HG02759 (cell line): Measurements from ENCODE around the gene DGCR2.
"Not testable (repeated sequence)": the region's sequence is repeated elsewhere in the genome, so short reads cannot be mapped to it uniquely, and the experiment has no call there.

ENCODE experiments used
- ATAC-seq: cut with Tn5 transposase; IDR thresholded peaks from one replicate; pipeline ENCODE4 v1.9.1; 2021; ENCODE audit warnings: mild to moderate bottlenecking, moderate library complexity; ENCODE audit not compliant: unreplicated experiment

Gene DGCR2

GRCh38 chr22:19012308-19012986 is 109.8 kb downstream of the DGCR2 start:
- no peak for ATAC-seq

DNA sequence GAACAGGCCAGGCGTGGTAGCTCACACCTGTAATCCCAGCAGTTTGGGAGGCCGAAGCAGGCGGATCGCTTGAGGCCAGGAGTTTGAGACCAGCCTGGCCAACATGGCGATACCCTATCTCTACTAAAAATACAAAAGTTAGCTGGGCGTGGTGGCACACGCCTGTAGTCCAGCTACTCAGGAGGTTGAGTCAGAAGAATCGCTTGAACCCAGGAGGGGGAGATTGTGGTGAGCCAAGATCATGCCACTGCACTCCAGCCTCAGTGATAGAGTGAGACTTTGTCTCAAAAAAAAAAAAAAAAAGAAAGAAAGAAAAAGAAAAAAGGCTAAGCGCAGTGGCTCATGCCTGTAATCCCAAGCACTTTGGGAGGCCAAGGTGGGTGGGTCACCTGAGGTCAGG is 110.6 kb downstream of the DGCR2 start:
- not testable (repeated sequence) for ATAC-seq

GRCh38 chr22:19011075-19011474 is 111.1 kb downstream of the DGCR2 start:
- ATAC-seq: no peak

DNA sequence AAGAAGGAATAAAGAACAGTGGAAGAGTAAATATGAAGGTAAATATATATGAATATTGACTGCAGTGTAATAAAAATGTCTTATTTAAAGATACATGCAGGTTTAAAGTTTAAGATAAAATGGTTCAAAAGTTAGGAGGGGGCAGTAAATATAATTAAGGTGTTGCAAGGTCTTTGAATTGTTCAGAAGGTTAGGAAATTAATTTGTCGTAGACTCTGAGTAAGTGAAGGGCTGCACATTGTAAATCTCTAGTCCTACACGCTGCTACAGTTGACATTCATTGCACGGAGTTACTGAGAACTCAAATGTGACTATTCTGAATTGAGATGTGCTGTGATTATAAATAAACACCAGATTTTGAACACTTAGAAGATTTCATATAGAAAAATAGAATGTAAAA is 116.3 kb downstream of the DGCR2 start:
- no peak for ATAC-seq

DNA sequence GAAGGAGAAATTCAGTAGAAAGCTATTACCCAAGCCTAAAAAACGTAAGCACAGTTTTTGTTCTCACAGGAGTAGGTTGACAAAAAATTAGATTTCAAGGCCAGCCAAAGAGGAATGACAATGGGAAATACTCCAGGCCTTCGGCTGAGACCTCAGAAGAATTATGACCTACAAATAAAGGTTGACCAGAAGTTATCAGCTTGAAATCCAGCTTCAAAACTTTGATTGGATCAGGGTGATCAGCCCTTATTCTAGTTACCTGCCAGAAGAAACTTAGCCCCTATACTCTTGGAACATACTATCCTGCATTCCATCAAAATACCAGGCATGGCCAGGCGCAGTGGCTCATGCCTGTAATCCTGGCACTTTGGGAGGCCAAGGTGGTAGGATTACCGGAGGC is 117.7 kb downstream of the DGCR2 start:
- ATAC-seq: no peak

GRCh38 chr22:19003508-19003907 is 118.7 kb downstream of the DGCR2 start:
- no peak for ATAC-seq

DNA sequence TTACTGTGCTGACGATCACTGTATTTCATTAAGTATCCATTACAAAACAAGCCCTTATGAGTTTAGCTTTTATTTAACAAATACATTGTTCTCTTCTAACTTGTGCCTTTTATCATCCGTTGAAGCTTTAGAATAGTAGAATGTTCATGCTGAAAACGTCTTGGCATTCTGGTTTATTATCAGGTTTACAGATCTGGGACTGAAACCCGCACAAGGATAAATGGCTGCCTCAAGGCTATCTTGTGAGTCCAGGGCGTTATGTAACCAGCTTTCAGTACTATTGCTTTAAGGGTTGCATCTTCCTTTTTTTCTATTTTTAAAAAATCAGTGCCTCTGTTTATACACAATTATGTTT is 119.6 kb downstream of the DGCR2 start:
- ATAC-seq: no peak

GRCh38 chr22:19001204-19001603 is 121.0 kb downstream of the DGCR2 start:
- no peak for ATAC-seq

DNA sequence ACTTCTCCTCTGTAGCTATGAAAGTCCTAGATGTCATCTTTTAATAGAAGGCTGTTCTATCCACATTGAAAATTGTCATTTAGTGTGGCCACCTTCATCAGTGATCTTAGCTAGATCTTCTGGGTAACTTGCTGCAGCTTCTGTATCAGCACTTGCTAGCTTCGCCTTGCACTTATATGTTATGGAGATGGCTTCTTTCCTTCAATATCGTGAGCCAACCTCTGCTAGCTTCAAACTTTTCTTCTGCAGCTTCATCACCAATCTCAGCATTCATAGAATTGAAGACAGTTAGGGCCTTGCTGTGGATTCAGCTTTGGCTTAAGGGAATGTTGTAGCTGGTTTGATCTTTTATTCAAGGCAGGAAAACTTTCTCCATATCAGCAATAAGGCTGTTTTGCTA is 122.1 kb downstream of the DGCR2 start:
- ATAC-seq: not testable (repeated sequence)

DNA sequence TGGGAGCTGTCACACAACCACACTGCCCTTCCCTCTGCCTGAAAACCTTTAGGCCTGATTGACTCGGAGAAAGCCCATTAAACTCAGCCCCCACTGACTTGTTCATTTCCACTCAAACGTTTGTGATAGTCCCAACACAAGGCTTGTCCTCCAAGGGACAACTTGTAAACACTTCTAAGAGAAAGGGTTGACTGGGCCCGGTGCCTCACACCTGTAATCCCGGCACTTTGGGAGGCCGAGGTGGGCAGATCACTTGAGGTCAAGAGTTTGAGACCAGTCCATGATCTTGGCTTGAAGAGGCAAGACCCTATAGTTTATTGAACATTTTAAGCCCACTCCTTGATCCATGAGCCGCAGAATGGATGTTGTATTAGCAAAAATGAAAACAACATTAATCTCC is 122.8 kb downstream of the DGCR2 start:
- ATAC-seq: no peak

- ATAC-seq: no peak
These were observed 123.2 kb downstream of the DGCR2 start for GRCh38 chr22:18999008-18999407.

GRCh38 chr22:18997925-18998315 is 124.3 kb downstream of the DGCR2 start:
- no peak for ATAC-seq

- ATAC-seq: no peak
These were observed 124.8 kb downstream of the DGCR2 start for GRCh38 chr22:18997306-18997924.

DNA sequence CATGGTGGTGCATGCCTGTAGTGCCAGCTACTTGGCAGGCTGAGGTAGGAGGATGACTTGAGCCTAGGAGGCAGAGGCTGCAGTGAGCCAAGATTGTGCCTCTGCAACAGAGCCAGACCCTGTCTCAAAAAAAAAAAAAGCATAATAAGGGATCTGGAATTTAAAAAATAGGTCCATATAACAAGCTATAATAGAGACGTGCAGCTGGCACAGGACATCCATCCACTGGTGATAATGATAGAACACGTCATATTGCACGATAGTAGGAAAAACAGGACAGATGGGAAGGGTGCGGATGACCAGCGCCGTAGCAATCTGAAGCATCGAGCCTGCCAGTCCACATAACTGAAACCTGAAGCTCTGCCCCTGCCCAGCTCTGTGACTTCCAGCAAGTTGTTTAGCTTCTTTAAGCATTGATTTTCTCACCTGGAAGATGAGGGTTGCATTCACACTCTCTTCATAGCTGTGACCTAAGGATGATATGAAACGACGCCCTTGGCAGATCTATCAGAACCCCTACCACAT is 125.8 kb downstream of the DGCR2 start:
- ATAC-seq: no peak

- ATAC-seq: no peak
These were observed 126.9 kb downstream of the DGCR2 start for GRCh38 chr22:18995327-18995711.

DNA sequence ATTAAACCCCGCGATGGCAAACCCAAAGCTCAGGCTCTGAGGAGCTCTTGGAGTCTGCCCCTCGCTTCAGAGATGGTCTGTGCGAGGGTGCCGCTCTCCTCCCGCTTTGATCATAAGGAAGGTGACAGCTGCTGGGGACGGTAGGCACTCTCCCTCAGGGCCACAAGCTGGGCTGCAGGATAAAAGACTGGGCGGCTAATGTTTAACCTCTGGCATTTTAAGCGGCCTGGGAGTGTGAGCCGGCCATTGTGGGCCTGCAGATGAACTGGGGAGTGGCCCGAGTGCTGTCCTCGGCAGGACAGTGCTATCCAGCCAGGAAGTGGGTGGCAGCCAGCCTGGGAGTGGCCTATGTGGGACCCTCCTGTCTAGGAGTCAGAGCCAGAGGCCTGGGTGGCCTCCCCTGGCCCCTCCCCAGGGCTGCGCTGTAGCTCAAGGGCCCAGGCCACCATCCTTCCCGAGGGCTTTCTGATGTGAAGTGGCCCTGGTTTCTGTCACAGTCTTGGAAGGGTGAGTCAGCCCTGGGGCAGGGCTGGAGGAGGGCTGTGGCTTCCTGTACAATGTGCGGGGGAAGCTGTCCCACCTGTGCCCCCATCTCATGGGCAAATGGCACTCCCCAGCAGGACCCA is 127.4 kb downstream of the DGCR2 start:
- ATAC-seq: no peak

DNA sequence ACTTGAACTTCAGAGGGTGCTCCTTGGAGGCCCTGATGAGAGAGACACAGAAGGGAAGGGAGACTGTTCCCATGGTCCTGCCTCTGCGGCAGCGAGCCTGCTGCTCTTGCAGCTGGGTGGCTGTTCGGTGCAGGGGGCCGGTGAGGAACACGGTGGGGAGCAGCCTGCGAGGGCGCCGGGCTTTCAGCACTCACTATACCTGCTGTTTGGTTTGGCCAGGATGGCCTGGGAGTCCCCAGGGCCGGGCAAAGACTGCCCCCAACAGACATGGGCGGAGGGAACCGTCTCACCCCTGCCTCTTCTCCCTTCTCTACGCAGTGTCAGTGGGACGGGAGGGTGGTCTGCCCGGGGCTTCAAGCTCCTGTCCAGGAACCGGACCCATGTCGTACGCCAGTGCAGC is 128.2 kb downstream of the DGCR2 start:
- no peak for ATAC-seq

- ATAC-seq: no peak
These were observed 129.5 kb downstream of the DGCR2 start for GRCh38 chr22:18992543-18993198.

- no peak for ATAC-seq
These were observed 130.3 kb downstream of the DGCR2 start for GRCh38 chr22:18991821-18992442.

GRCh38 chr22:18991138-18991432 is 131.1 kb downstream of the DGCR2 start:
- no peak for ATAC-seq

DNA sequence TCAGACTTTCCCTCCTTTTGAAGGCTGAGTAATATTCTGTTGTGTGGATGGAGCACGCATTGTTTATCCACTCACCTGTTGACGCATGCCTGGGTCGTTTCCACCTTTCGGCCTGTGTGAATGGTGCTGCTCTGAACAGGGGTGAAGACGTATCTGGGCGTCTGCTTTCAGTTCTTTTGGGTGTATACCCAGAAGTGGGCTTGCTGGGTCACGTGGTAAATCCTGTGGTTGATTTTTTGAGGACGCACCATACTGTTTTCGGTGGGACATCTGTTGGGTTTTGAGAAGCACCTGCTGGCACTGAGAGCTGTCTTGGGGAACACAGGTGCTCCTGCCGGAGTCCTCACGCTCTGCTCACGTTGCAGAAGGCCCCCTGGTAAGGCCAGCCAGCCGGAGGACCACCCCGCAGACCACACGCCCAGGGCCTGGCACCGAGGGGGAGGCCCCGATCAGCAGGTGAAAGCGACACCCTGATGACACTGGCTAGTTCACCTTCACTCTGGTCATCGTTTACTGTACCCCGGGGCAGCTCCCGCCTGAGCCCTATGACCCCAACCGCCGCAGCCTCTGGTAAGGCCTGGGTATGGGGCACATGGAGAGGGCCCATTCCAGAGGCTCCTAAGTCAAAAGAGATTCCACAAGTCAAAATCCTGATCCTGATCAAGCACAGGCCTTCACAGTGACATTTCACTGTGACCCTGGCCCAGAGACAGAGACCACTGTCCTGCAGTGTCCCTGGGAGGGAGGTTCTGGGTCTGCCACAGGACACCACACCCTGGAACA is 131.7 kb downstream of the DGCR2 start:
- no peak for ATAC-seq
